NOMO-1 treated with dmso at 0.1 percent for 144 hours (cell line): ENCODE results near the gene CTXND2.

Source experiments
- DNase-seq: peaks from one replicate; lab custom pipeline; 2025; ENCODE audit not compliant: unreplicated experiment; lab: John Stamatoyannopoulos, UW

The CTXND2 gene

DNA sequence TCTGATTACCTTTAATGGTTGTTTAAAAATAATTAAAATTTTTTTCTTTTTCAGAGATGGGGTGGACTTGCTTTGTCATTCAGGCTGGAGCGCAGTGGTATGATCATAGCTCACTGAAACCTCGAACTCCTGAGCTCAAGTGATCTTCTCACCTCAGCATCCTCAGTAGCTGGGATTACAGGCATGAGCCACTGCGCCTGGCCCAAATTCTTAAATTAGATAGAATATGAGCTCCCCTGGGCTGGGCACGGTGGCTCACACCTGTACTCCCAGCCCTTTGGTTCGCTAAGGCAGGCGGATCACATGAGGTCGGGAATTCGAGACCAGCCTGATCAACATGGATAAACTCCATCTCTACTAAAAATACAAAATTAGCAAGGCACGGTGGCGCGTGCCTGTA lies 70.7 kb downstream of the CTXND2 start:
- DNase-seq, result no peak

DNA sequence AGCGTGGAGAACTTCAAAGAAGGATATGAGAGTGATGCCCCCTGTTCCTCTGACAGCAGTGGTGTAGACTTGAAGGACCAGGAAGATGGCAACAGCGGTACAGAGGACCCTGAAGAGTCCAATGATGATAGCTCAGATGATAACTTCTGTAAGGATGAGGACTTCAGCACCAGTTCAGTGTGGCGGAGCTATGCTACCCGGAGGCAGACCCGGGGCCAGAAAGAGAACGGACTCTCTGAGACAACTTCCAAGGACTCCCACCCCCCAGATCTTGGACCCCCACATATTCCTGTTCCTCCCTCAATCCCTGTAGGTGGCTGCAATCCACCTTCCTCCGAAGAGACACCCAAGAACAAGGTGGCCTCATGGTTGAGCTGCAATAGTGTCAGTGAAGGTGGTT lies 73.7 kb downstream of the CTXND2 start:
- no peak for DNase-seq

DNA sequence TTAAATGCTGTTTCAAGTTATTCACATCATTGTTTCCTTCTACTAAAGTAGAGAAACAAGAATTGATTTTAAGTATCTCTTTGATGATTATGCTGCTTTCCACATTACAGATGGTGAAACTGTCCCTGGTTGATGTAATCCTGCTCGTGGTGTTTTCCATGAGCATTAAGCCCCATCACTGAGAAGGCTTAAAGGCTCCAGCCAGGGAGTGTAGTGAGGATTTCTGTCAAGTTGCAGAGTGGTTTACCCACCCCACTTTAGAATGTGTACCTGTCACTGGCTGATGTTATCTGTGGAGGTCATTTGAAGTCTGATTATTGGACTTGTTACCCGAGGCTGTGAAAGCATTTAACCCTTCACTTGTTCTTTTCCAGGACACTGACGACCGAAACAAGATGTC lies 74.8 kb downstream of the CTXND2 start:
- DNase-seq, result no peak
